Cardiac septum (tissue), 1 donor: ENCODE measurements around the gene KCNH6. TPM values are rescaled to one million over a fixed set of nuclear protein-coding genes. Genes with fewer than 3 reads are reported as not detected.

Experiments
- DNase-seq: peaks from one replicate; pipeline ENCODE4 v3.0.0-alpha.2; 2020; ENCODE audit warnings: low spot score
- intact Hi-C: fragments of 100-400 bp; cut with DNase I; formaldehyde crosslinking; loops from one replicate; pipeline ENCODE4 v1.14.0; 2022
- total RNA-seq: library from RNA; stranded (reverse); fragmentation: NEBNext Ultra II Directional; extraction: Animal tissue kit (Norgen Biotek cat#: 25700); gene quantifications from one replicate; pipeline ENCODE4 v1.2.1, GENCODE V29; 2021
- donor health status: DM: no; HTN: no; CAD: no.

Gene KCNH6
- total RNA-seq, 1 donor from 2014 or later, result not detected

- no peak for DNase-seq
- intact Hi-C loops, result no loop called here
Measured at GRCh38 chr17:63486317-63487013, 36.7 kb upstream of the KCNH6 start.

GRCh38 chr17:63487014-63487339 is 36.2 kb upstream of the KCNH6 start:
- no peak for DNase-seq
- intact Hi-C loops, result no loop called here

DNA sequence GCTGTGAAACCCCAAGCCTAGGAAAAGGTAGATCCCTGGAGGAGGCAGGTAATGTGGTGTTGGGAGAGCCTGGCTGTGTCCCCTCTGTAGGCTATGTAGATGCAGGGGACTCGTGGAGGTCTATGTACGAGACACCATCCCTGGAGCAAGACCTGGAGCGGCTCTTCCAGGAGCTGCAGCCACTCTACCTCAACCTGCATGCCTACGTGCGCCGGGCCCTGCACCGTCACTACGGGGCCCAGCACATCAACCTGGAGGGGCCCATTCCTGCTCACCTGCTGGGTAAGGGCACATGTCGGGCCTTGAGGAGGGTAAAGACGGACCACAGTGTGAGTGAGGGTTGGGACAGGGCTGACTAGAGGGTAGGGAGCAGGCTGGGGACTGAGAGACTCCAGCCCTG is 34.3 kb upstream of the KCNH6 start:
- DNase-seq, result no peak
- intact Hi-C loops, result no loop called here

DNA sequence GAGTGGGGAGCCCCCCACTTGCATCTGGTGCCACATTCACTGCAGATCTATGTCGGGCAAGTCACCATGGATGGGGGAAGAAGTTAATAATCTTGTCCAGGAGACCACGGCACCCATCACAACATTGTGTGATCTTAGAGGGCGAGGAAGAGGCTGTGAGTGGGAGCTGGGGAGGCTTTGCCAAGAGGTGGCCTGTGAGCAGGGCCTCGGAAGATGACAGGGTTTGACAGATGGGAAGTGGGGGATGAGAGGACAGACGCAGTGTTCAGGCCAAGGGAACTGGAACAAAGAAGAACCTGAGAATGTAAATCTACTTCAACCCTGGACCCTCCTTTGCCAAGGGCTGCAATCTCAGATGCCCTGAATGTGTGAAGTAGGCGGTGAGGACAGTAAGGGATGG is 33.9 kb upstream of the KCNH6 start:
- intact Hi-C loops, result no loop called here
- no peak for DNase-seq

- DNase-seq, result no peak
- intact Hi-C loops, result no loop called here
Measured at GRCh38 chr17:63490329-63490728, 32.8 kb upstream of the KCNH6 start.

DNA sequence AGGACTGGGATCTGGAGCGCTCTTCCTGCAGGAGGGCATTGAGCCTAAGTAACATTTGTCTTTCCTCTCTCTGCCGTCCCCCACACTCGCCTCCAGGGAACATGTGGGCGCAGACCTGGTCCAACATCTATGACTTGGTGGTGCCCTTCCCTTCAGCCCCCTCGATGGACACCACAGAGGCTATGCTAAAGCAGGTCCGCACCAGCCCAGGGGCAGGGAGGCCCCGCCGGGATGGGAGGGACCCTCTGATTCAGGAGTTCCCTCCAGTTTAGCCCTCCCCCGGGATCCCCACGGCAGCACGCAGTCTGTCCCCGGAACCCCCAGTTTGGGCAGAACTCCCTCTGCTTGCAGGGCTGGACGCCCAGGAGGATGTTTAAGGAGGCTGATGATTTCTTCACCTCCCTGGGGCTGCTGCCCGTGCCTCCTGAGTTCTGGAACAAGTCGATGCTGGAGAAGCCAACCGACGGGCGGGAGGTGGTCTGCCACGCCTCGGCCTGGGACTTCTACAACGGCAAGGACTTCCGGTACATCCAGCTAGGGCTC is 32.2 kb upstream of the KCNH6 start:
- DNase-seq, result no peak
- intact Hi-C loops, result no loop called here

DNA sequence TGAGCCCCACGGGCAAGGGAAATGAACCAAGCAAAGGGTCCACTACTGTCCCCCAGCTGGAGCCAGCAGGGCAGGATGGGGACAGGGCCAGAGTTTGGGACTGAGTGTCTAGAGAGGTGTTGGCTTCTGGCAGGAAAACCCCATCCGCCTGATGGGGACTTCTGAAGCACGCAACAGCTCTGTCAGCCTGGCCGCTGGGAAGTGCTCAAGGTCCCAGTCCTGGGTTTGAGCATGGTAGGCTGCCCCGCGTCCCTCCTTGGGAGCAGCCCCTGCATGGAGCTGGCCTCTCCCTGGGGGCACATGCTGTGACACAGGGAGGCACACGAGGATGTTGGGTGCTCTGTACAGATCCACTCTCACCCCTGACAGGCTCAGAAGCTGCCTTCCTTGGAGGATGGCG is 31.7 kb upstream of the KCNH6 start:
- intact Hi-C loops, result no loop called here
- no peak for DNase-seq

DNA sequence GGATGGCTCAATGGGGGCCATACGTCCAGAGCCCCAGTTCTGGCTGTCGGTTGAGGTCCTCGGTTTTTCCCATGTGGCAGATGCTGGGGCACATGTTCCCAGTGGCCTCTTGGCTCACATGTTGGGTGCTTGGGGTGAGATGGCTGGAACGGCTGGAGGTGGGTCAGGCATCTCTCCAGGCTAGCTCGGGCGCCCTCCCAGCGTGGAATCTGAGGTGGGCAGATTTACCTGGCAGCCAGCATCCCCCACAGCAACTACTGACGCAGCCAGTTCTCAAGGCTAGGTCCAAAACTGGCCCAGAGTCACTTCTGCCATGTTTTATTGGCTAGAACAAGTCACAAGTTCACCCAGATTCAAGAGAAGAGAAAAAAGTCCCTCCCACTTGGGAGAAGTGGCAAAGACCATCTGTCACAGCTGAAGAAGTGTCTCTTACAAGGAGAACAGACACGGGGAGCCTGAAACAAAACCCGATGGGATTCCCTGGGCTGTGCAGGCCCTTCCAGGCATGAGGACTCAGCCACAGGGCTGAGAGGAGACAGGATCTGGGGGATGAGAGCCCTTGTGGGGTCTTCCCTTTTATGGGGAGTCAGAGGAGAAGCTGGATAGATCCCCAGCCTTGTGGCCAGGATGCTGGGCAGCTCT is 31.1 kb upstream of the KCNH6 start:
- intact Hi-C loops, result no loop called here
- DNase-seq, result no peak

DNA sequence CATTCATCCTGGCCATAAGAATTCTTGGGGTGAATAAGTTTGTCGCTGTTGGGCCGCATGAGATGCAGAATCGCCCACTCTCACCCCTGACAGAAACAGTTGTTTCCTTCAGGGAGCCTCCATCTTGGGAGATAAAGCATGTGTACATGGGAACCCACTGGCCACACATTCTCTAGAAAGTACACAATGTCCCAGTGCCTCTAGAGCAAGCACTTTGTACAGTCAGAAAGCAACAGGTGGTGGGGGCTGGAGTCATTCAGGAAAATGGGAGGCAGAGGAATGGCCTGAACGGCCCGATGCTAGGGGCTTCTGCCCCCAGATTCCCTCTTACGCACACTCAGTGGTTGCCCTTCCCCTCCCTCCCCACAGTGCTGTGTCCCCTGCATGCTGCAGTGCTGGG is 30.2 kb upstream of the KCNH6 start:
- intact Hi-C loops, result no loop called here
- DNase-seq, result no peak

DNA sequence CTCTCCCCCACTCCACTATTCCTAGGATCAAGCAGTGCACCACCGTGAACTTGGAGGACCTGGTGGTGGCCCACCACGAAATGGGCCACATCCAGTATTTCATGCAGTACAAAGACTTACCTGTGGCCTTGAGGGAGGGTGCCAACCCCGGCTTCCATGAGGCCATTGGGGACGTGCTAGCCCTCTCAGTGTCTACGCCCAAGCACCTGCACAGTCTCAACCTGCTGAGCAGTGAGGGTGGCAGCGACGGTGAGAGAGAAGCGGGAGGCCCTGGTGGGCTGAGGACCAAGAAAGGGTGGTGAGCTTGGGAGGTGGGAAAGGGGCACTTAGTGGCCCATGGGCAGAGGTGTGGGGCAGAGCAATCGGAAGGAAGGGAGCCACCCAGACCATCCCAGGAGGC is 29.7 kb upstream of the KCNH6 start:
- intact Hi-C loops, result no loop called here
- no peak for DNase-seq

- intact Hi-C loops, result no loop called here
Measured at GRCh38 chr17:63494300-63494928, 28.7 kb upstream of the KCNH6 start.

GRCh38 chr17:63495491-63495890 is 27.7 kb upstream of the KCNH6 start:
- intact Hi-C loops, result no loop called here
- DNase-seq, result no peak

More at GRCh38 chr17:63494300-63494928, 28.7 kb upstream of the KCNH6 start:
- no peak for DNase-seq

DNA sequence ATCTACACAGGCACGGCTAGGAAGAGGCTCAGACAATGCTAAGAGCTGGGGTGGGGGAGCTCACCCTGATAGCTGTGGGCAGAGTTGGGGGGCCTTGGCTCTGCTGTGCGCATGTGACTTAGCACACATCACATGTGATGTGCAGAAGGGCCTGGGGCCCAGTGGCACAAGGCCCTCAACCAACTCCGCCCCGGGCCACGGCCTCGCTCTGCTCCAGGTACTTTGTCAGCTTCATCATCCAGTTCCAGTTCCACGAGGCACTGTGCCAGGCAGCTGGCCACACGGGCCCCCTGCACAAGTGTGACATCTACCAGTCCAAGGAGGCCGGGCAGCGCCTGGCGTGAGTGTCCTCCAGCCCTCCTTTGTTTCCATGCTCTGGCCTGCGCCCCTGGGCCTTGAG is 27.0 kb upstream of the KCNH6 start:
- DNase-seq, result no peak
- intact Hi-C loops, result no loop called here

- no peak for DNase-seq
- intact Hi-C loops, result no loop called here
Measured at GRCh38 chr17:63496663-63497400, 26.3 kb upstream of the KCNH6 start.

GRCh38 chr17:63497708-63498483 is 25.3 kb upstream of the KCNH6 start:
- no peak for DNase-seq
- intact Hi-C loops, result no loop called here

DNA sequence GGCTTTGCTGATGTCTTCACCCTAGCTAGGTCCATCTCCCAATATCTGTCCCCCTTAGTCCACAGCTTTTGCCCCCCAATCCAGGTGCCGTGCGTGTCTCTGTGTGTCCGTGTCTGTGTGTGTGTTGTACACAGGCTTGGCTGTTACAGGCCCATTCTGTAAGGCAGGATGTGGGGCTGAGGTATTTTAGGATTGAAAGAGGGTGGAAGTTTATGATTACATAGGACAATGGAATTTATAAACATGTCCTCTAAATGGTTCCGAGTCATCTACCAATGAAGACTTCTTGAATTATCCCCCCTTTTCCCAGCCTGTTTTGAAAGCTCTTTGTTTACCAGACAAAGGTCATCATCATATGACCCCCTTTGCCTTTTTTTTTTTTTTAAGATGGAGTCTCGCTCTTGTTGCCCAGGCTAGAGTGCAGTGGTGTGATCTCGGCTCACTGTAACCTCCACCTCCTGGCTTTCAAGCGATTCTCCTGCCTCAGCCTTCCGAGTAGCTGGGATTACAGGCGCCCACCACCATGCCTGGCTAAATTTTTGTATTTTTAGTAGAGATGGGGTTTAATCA is 24.4 kb upstream of the KCNH6 start:
- intact Hi-C loops, result no loop called here
- no peak for DNase-seq

DNA sequence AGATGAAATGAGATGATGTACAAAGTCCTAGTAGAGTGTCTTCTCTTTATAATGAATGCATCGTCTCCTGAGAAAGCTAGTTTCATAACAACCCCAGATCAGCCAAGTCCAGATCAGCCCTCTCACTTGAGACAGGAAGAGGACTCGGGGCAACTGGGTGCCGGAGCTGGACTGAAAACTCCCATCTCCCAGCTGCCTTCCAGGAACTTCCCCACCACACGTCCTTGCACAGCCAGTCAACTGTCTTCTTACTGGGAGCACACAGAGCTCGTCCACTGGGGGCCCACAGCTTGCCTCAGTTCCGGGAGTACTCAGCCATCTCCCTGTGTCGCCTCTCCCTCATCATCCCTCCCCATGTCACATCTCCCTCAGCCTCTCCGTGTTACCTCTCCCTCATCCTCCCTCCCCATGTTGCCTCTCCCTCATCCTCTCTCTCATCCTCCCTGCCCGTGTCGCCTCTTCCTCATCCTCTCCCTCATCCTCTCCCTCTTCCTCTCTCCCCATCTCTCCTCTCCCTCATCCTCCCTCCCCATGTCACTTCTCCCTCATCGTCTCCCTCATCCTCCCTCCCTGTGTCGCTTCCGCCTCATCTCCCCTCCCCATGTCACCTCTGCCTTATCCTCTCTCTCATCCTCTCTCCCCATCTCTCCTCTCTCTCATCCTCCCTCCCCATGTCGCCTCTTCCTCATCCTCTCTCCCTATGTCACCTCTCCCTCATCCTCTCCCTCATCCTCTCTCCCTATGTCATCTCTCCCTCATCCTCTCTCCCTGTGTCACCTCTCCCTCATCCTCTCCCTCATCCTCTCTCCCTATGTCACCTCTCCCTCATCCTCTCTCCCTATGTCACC is 22.4 kb upstream of the KCNH6 start:
- intact Hi-C loops, result no loop called here
- no peak for DNase-seq

DNA sequence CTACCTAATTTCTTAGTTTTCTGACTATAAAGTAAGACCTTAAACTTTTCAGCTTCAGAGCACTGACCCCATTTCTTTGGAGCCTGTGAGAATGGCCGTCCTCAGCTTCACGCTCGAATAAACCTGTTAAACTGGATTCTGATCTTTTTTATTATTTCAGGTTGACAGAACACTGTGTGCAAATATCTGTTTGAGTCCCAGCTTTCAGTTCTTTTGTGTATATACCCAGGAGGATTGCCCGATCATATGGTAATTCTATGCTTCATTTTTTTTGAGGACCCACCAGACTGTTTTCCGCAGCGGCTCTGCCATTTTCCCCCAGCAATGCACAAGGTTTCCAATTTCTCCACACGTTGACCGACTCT is 19.8 kb upstream of the KCNH6 start:
- intact Hi-C loops, result no loop called here
- no peak for DNase-seq
